ENCODE data around the gene BIN1.

- TF ChIP-seq POLR2A (IDR thresholded peaks at IDR 0.05; ENCODE audit: low read depth, low read length) = no peak
- no peak for TF ChIP-seq POU2F2 (IDR thresholded peaks at IDR 0.05; ENCODE audit: low read depth, low read length)
- no peak for TF ChIP-seq POLR2AphosphoS5 (IDR thresholded peaks at IDR 0.05; ENCODE audit: low read depth, low read length)
- TF ChIP-seq TAF1 (IDR thresholded peaks at IDR 0.05; ENCODE audit: low read depth, low read length) = no peak
- TF ChIP-seq SPI1 (IDR thresholded peaks at IDR 0.05; ENCODE audit: low read depth, low read length) = no peak
- no peak for TF ChIP-seq PAX5 (IDR thresholded peaks at IDR 0.05; ENCODE audit: insufficient read depth, low read length, severe bottlenecking)
Observed at GRCh38 chr2:127050803-127051115, 56.2 kb downstream of the BIN1 start.

All from GM12891 (cell line).